Tibial nerve (tissue), 4 donors: Measurements from ENCODE around the gene HAAO.

ENCODE experiments used
- CTCF ChIP-seq, 5 experiments: fragments of 200-600 bp in 3 of 5; fragments of 450-650 bp in 2 of 5; sonication (generic) in 3 of 5; IDR thresholded peaks; one replicate each; pipeline ENCODE4 v1.5.1; 2016 to 2019; ENCODE audit warnings: antibody characterized with exemption in 5 of 5, mild to moderate bottlenecking in 3 of 5, moderate library complexity in 2 of 5
- EP300 ChIP-seq, 2 donors: sonication (generic); formaldehyde crosslinking; IDR thresholded peaks; one replicate each; pipeline ENCODE4 v1.6.1; 2017; ENCODE audit warnings: antibody characterized with exemption in 2 of 2, mild to moderate bottlenecking in 1 of 2
- POLR2A ChIP-seq, 2 donors: fragments of 450-650 bp; IDR thresholded peaks; one replicate each; pipeline ENCODE4 v1.6.1; 2017; ENCODE audit warnings: antibody characterized with exemption in 2 of 2, mild to moderate bottlenecking in 2 of 2, moderate library complexity in 2 of 2

DNA sequence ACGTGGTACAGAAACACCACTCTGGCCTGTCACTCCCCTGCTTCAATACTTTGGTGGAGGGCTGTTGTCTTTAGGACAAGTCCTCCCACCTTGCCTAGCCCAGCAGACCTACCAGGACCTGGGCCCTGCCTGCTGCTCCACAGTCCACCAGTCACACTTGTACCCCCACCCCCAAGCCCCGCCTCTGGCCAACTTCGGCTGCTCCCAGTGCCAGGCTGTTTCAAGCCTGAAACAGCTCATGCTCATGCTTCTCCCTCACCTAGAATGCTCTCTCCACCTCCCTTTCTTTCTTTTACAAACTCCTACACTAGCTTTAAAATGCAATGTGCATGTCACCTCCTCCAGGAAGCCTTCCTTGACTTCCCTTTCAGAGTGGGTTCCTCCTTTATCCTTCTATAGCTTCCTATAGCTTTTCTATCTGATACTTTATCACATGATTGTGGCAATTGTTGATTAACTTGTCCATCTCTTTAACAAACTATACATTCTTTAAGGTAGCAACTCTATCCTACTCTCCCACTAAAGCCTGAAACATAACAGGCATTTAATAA is 23.6 kb downstream of the HAAO start:
- TF ChIP-seq CTCF (IDR thresholded peaks at IDR 0.05), result no peak
- no peak for TF ChIP-seq POLR2A (IDR thresholded peaks at IDR 0.05)
- TF ChIP-seq EP300 (IDR thresholded peaks at IDR 0.05), result no peak
